HCT116 (cell line): ENCODE results near the gene COBLL1. TPM values are rescaled to one million over a fixed set of nuclear protein-coding genes. Genes with fewer than 3 reads are reported as not detected.

Source experiments
- ATAC-seq: fragments of 200-7000 bp; cut with Tn5 transposase; 2 replicates; pipeline ENCODE4 v1.9.1; 2020; ENCODE audit warnings: mild to moderate bottlenecking, moderate library complexity
- BruUV-seq: library from RNA; stranded (reverse); fragments of 400-500 nt; replicated peaks from 2 replicates; lab custom pipeline; 2021; lab: Mats Ljungman, UMichigan
- CTCF ChIA-PET: fragments of 300-600 bp; sonication (Branson Sonifier 250); formaldehyde crosslinking; loops from one replicate; lab custom pipeline; 2021; ENCODE audit warnings: antibody characterized with exemption; lab: Charles Lee
- POLR2A ChIA-PET: fragments of 300-600, 350-600 bp; sonication (Branson Sonifier 250); formaldehyde crosslinking; loops from one replicate; lab custom pipeline; 2021; ENCODE audit warnings: antibody characterized with exemption; lab: Charles Lee
- RAD21 ChIA-PET, 2 experiments: fragments of 300-600 bp; sonication (Branson Sonifier 250); formaldehyde crosslinking; loops; one replicate each; lab custom pipeline; 2023; ENCODE audit warnings: low total read pairs in 2 of 2; ENCODE audit not compliant: uncharacterized antibody in 2 of 2, unreplicated experiment in 2 of 2, low non-redundant PET in 1 of 2; lab: Charles Lee
- DNase-seq: peaks from one replicate; pipeline ENCODE4 v3.0.0-alpha.2; 2010; ENCODE audit warnings: low read depth, low spot score
- H2AFZ ChIP-seq: fragments of 200-600 bp; shearing (Covaris generic), sonication (generic); 2 replicates; pipeline ENCODE4 v1.6.1; 2017; ENCODE audit warnings: low read depth, mixed run types, mixed read lengths, antibody characterized with exemption, low read length; ENCODE audit not compliant: poor library complexity, severe bottlenecking
- H3K27ac ChIP-seq: 2 replicates; pipeline ENCODE4 v1.5.1; 2012; ENCODE audit warnings: low read depth, low read length
- H3K27me3 ChIP-seq: fragments of 200-600 bp; sonication (generic); 2 replicates; pipeline ENCODE4 v1.6.1; 2016; ENCODE audit warnings: mixed run types, low read length, mixed read lengths; ENCODE audit not compliant: insufficient read depth
- H3K36me3 ChIP-seq, 2 experiments: fragments of 200-500 bp in 1 of 2; fragments of 200-600 bp in 1 of 2; sonication (Bioruptor generic) in 1 of 2; sonication (generic) in 1 of 2; 2 replicates each; pipeline versions ENCODE4 v1.5.1 to v1.6.1; 2014 to 2016; ENCODE audit warnings: low read length in 2 of 2, inconsistent platforms in 1 of 2, mixed read lengths in 1 of 2, mixed run types in 1 of 2; ENCODE audit not compliant: insufficient read depth in 2 of 2, control insufficient read depth in 1 of 2
- H3K4me1 ChIP-seq, 2 experiments: fragments of 200-600 bp in 1 of 2; sonication (generic) in 1 of 2; 2 replicates each; pipeline versions ENCODE4 v1.5.1 to v1.6.1; 2012 to 2017; ENCODE audit warnings: low read length in 2 of 2, inconsistent platforms in 1 of 2, mild to moderate bottlenecking in 1 of 2, mixed read lengths in 1 of 2, mixed run types in 1 of 2, moderate library complexity in 1 of 2; ENCODE audit not compliant: insufficient read depth in 2 of 2, control insufficient read depth in 1 of 2
- H3K4me2 ChIP-seq: fragments of 200-600 bp; sonication (generic); 2 replicates; pipeline ENCODE4 v1.6.1; 2017; ENCODE audit warnings: mixed run types, low read length, mixed read lengths
- H3K4me3 ChIP-seq, 2 experiments: fragments of 200-600 bp in 1 of 2; sonication (generic) in 1 of 2; replicated peaks in 1 of 2; 2 replicates each; pipeline ENCODE4 v1.5.1; 2011 to 2016; ENCODE audit warnings: low read length in 2 of 2, control low read depth in 1 of 2, low read depth in 1 of 2, mild to moderate bottlenecking in 1 of 2, mixed read lengths in 1 of 2, mixed run types in 1 of 2
- H3K79me2 ChIP-seq: fragments of 200-600 bp; sonication (generic); 2 replicates; pipeline ENCODE4 v1.6.1; 2017; ENCODE audit warnings: mild to moderate bottlenecking, mixed run types, low read length, moderate library complexity, mixed read lengths; ENCODE audit not compliant: insufficient read depth
- H3K9ac ChIP-seq: fragments of 200-600 bp; sonication (generic); 2 replicates; pipeline ENCODE4 v1.6.1; 2016; ENCODE audit warnings: low read length, mixed read lengths
- H3K9me2 ChIP-seq: fragments of 200-600 bp; sonication (generic), shearing (Covaris generic); 2 replicates; pipeline ENCODE4 v1.6.1; 2017; ENCODE audit warnings: mixed run types, mild to moderate bottlenecking, moderate library complexity; ENCODE audit not compliant: insufficient read depth
- H3K9me3 ChIP-seq, 2 experiments: fragments of 200-500 bp in 1 of 2; fragments of 200-600 bp in 1 of 2; sonication (Bioruptor generic) in 1 of 2; sonication (generic) in 1 of 2; 2 replicates each; pipeline ENCODE4 v1.6.1; 2014 to 2017; ENCODE audit warnings: low read length in 2 of 2, mixed read lengths in 2 of 2, inconsistent platforms in 1 of 2, low read depth in 1 of 2, mild to moderate bottlenecking in 1 of 2, mixed run types in 1 of 2, moderate library complexity in 1 of 2; ENCODE audit not compliant: control insufficient read depth in 1 of 2, insufficient read depth in 1 of 2
- H4K20me1 ChIP-seq: fragments of 200-600 bp; sonication (generic), shearing (Covaris generic); 2 replicates; pipeline ENCODE4 v1.6.1; 2017; ENCODE audit warnings: mixed run types, mild to moderate bottlenecking, moderate library complexity; ENCODE audit not compliant: insufficient read depth
- EGR1 ChIP-seq: IDR thresholded peaks from 2 replicates; pipeline ENCODE4 v1.6.1; 2012; ENCODE audit warnings: low read depth
- RAD21 ChIP-seq: IDR thresholded peaks from 2 replicates; pipeline ENCODE4 v1.6.1; 2012; ENCODE audit warnings: low read depth, mild to moderate bottlenecking
- TCF7L2 ChIP-seq: IDR thresholded peaks from 2 replicates; pipeline ENCODE4 v1.7.0; 2011; ENCODE audit warnings: borderline replicate concordance, inconsistent platforms; ENCODE audit not compliant: insufficient read depth, insufficient read length; ENCODE audit errors: extremely low read depth
- YY1 ChIP-seq: IDR thresholded peaks from 2 replicates; pipeline ENCODE4 v1.6.1; 2011; ENCODE audit warnings: low read length, low read depth, moderate library complexity, mild to moderate bottlenecking; ENCODE audit not compliant: insufficient replicate concordance; ENCODE audit errors: extremely low read depth
- ZFX ChIP-seq: fragments of 450-650 bp; IDR thresholded peaks from 2 replicates; pipeline ENCODE4 v1.6.1; 2017
- ZNF274 ChIP-seq: fragments of 200-500 bp; sonication (Bioruptor generic); IDR thresholded peaks from 2 replicates; pipeline ENCODE4 v1.6.1; 2014; ENCODE audit warnings: mild to moderate bottlenecking, low read depth, low read length, inconsistent platforms
- intact Hi-C: fragments of 100-400 bp; cut with micrococcal nuclease; formaldehyde crosslinking; loops from 2 replicates; pipeline ENCODE4 v1.10.0; 2022
- total RNA-seq: library from RNA; stranded (reverse); gene quantifications from one replicate; pipeline ENCODE4 v1.2.1, GENCODE V29; 2021; ENCODE audit not compliant: unreplicated experiment
- TF ChIP-seq, protein P1 (sequence below): IDR thresholded peaks from 2 replicates; pipeline ENCODE4 v1.6.1; 2012; ENCODE audit warnings: low read depth

Gene COBLL1
- total RNA-seq, 1 experiment from 2014 or later, result 3.6 TPM

DNA sequence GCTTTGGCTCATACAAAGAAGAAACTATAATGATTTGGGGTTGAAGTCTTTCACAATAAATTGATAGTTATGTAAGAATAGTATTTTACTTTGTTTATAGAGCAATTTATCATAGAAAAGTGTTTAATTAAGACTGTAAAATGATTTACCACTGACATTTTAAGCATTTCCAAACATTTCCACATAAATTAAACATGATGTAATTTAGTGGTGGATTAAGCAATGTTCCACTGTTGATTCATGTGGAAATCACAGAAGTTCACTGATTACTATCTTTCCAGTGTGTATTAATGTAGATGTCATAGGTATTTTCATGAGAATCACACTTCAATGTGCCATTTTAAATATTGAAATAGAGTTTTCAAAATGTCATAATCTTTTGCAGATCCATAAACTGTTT, 180.3 kb downstream of the COBLL1 start:
- CTCF ChIA-PET, result no interaction called here
- ATAC-seq, result no peak
- POLR2A ChIA-PET, result no interaction called here

More for the DNA sequence above, 180.3 kb downstream of the COBLL1 start:
- H3K4me2 ChIP-seq, result no peak overlapping the region
- H3K79me2 ChIP-seq, result no peaks in the 10 kb centered on the region
- H2AFZ ChIP-seq, result no peak overlapping the region
- no peak for DNase-seq
- no peaks in the 10 kb centered on the region for H4K20me1 ChIP-seq
- H3K4me3 ChIP-seq, result no peak overlapping the region
- intact Hi-C loops, result no loop called here
- no peak overlapping the region for H3K27ac ChIP-seq
- no peak overlapping the region for H3K9ac ChIP-seq
- no peak for TF ChIP-seq ZNF274
- no peak for TF ChIP-seq TCF7L2
- TF ChIP-seq, protein P1, sequence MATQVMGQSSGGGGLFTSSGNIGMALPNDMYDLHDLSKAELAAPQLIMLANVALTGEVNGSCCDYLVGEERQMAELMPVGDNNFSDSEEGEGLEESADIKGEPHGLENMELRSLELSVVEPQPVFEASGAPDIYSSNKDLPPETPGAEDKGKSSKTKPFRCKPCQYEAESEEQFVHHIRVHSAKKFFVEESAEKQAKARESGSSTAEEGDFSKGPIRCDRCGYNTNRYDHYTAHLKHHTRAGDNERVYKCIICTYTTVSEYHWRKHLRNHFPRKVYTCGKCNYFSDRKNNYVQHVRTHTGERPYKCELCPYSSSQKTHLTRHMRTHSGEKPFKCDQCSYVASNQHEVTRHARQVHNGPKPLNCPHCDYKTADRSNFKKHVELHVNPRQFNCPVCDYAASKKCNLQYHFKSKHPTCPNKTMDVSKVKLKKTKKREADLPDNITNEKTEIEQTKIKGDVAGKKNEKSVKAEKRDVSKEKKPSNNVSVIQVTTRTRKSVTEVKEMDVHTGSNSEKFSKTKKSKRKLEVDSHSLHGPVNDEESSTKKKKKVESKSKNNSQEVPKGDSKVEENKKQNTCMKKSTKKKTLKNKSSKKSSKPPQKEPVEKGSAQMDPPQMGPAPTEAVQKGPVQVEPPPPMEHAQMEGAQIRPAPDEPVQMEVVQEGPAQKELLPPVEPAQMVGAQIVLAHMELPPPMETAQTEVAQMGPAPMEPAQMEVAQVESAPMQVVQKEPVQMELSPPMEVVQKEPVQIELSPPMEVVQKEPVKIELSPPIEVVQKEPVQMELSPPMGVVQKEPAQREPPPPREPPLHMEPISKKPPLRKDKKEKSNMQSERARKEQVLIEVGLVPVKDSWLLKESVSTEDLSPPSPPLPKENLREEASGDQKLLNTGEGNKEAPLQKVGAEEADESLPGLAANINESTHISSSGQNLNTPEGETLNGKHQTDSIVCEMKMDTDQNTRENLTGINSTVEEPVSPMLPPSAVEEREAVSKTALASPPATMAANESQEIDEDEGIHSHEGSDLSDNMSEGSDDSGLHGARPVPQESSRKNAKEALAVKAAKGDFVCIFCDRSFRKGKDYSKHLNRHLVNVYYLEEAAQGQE, result no peak
- TF ChIP-seq ZFX, result no peak
- no peak for TF ChIP-seq YY1
- TF ChIP-seq RAD21, result no peak
- TF ChIP-seq EGR1, result no peak
- H3K27me3 ChIP-seq, result no peaks in the 10 kb centered on the region
- H3K9me3 ChIP-seq, result no peaks in the 10 kb centered on the region
- no peaks in the 10 kb centered on the region for H3K9me2 ChIP-seq
- RAD21 ChIA-PET, result no interaction called here
- H3K4me1 ChIP-seq, result no peaks in the 10 kb centered on the region
- H3K36me3 ChIP-seq, result no peaks in the 10 kb centered on the region
- BruUV-seq, result no TSS peak
